Coronary artery (tissue), 2 donors: Measurements from ENCODE around the gene SPON2.

Experiments
- DNase-seq: peaks from one replicate; pipeline ENCODE4 v3.0.0-alpha.2; 2017; ENCODE audit warnings: low spot score
- H3K27ac ChIP-seq, 2 donors: fragments of 200-600 bp; sonication (generic); one replicate each; pipeline ENCODE4 v1.5.1; 2016 to 2019
- H3K4me3 ChIP-seq: fragments of 200-600 bp; sonication (generic); 2 replicates; pipeline ENCODE4 v1.5.1; 2016; ENCODE audit warnings: mild to moderate bottlenecking, moderate library complexity
- CTCF ChIP-seq: fragments of 200-600 bp; sonication (generic); IDR thresholded peaks from one replicate; pipeline ENCODE4 v1.5.1; 2019; ENCODE audit warnings: antibody characterized with exemption

Gene SPON2

DNA sequence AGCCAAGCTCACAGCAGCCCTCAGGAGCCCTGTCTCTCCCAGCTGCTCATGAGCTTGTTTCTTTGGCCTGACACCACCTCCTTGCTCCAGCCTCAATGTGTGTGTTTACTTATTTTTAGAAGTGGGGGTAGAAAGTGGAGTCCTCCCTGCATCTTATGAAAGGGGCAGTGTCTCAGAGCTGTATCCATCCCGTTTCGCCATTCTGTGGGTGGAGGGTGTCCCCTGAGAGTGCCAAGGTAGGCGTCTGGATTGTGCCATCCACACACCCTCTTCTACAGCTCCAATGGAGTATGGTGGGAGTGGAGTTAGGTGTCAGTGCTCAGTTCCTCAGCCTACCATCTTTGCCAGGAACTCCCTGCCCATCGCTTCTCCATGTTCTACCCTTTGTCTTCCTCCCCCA, 8.3 kb downstream of the SPON2 start:
- no peak for DNase-seq
- no peak overlapping the region for H3K27ac ChIP-seq
- H3K4me3 ChIP-seq, result no peak overlapping the region
- no peak for TF ChIP-seq CTCF

GRCh38 chr4:1160351-1160750, 12.0 kb downstream of the SPON2 start:
- no peak overlapping the region for H3K4me3 ChIP-seq
- DNase-seq, result no peak

GRCh38 chr4:1156069-1156468, 16.3 kb downstream of the SPON2 start:
- H3K27ac ChIP-seq, result no peak overlapping the region
- DNase-seq, result no peak
- TF ChIP-seq CTCF, result no peak
- no peak overlapping the region for H3K4me3 ChIP-seq

More at GRCh38 chr4:1160351-1160750, 12.0 kb downstream of the SPON2 start:
- no peak overlapping the region for H3K27ac ChIP-seq
- TF ChIP-seq CTCF, result no peak

- TF ChIP-seq CTCF, result no peak
- Histone ChIP-seq H3K27ac (peak overlapping the region; percentile 22 to 82), H3K4me3 (peak overlapping the region; percentile 44)
- DNase-seq, result no peak
Observed at GRCh38 chr4:1155314-1155713, 17.1 kb downstream of the SPON2 start.

DNA sequence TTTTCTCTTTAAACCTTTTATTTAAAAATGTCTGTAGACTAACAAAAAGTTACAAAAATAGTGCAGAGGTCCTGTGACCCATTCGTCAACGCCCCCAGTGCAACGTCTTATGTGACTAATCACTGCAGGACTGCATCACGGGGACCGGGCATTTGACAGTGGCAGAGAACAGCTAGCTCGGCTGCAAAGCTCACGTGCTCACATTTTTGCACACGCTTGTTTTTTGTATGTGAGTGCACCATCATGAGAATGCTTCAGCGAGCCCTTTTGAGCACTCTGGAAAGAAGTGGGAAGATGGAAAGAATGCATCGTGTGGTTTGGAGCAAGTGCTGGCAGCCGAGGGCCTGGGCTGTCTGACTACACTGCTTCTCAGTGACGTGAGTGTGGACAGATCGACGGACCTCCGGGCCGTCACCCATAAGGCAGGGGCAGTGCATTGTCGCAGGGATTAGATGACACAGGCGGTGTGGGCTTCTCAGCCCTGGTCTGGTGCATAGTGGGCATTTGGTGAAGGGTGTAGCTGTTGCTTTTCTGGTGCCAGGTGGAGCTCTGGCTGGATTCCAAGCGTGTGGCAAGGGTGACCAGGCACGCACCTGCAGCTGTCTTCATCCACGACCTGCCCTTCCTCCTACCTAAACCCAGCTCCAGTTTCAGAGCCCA, 17.7 kb downstream of the SPON2 start:
- peak; percentile 85 for DNase-seq
- TF ChIP-seq CTCF, result no peak
- H3K4me3 ChIP-seq, result peak overlapping the region; percentile 44
- peak overlapping the region; percentile 48 to 82 for H3K27ac ChIP-seq

GRCh38 chr4:1154126-1154522, 18.3 kb downstream of the SPON2 start:
- H3K27ac ChIP-seq, result peak overlapping the region; percentile 48 to 82

More at GRCh38 chr4:1154126-1154522, 18.3 kb downstream of the SPON2 start:
- peak overlapping the region; percentile 44 for H3K4me3 ChIP-seq
- DNase-seq, result no peak
- no peak for TF ChIP-seq CTCF
